OCI-LY1 (cell line): ENCODE data around the gene IWS1.

ENCODE experiments used
- H2AFZ ChIP-seq: fragments of 200-600 bp; sonication (generic), shearing (Covaris generic); 2 replicates; pipeline ENCODE4 v1.6.0; 2014; ENCODE audit warnings: antibody characterized with exemption, mild to moderate bottlenecking, low read length
- H3F3A ChIP-seq: fragments of 200-600 bp; sonication (generic), shearing (Covaris generic); 2 replicates; pipeline ENCODE4 v1.6.0; 2014; ENCODE audit warnings: mild to moderate bottlenecking, antibody characterized with exemption, low read length, moderate library complexity; ENCODE audit not compliant: insufficient read depth
- H3K27ac ChIP-seq: fragments of 200-600 bp; sonication (generic); 2 replicates; pipeline ENCODE4 v1.5.1; 2014; ENCODE audit warnings: low read length, mixed run types, mild to moderate bottlenecking, low read depth; ENCODE audit not compliant: poor library complexity, severe bottlenecking
- H3K27me3 ChIP-seq: fragments of 200-600 bp; sonication (generic); 2 replicates; pipeline ENCODE4 v1.6.0; 2014; ENCODE audit warnings: antibody characterized with exemption, mild to moderate bottlenecking, low read length, moderate library complexity; ENCODE audit not compliant: insufficient read depth
- H3K36me3 ChIP-seq: fragments of 200-600 bp; sonication (generic); 2 replicates; pipeline ENCODE4 v1.6.1; 2014; ENCODE audit warnings: mild to moderate bottlenecking, antibody characterized with exemption, low read length, moderate library complexity, mixed read lengths; ENCODE audit not compliant: insufficient read depth
- H3K4me1 ChIP-seq: fragments of 200-600 bp; sonication (generic); 2 replicates; pipeline ENCODE4 v1.5.1; 2014; ENCODE audit warnings: mild to moderate bottlenecking, low read length, moderate library complexity; ENCODE audit not compliant: insufficient read depth, severe bottlenecking
- H3K4me2 ChIP-seq: fragments of 200-600 bp; sonication (generic), shearing (Covaris generic); 2 replicates; pipeline ENCODE4 v1.6.1; 2014; ENCODE audit warnings: low read length
- H3K4me3 ChIP-seq: fragments of 200-600 bp; sonication (generic); 2 replicates; pipeline ENCODE4 v1.5.1; 2014; ENCODE audit warnings: low read length, low read depth, mild to moderate bottlenecking, mixed read lengths; ENCODE audit not compliant: poor library complexity, severe bottlenecking
- H3K79me2 ChIP-seq: fragments of 200-600 bp; shearing (Covaris generic); 2 replicates; pipeline ENCODE4 v1.6.1; 2016; ENCODE audit warnings: mixed run types, low read length, mixed read lengths; ENCODE audit not compliant: insufficient read depth
- H3K9ac ChIP-seq: fragments of 200-600 bp; sonication (generic), shearing (Covaris generic); 2 replicates; pipeline ENCODE4 v1.6.1; 2014; ENCODE audit warnings: mild to moderate bottlenecking, low read length, mixed read lengths
- H3K9me2 ChIP-seq: fragments of 200-600 bp; sonication (generic), shearing (Covaris generic); 2 replicates; pipeline ENCODE4 v1.6.1; 2014; ENCODE audit warnings: low read depth, mild to moderate bottlenecking, low read length, mixed read lengths
- H3K9me3 ChIP-seq: fragments of 200-600 bp; shearing (Covaris generic); 2 replicates; pipeline ENCODE4 v1.6.1; 2014; ENCODE audit warnings: low read length, mixed read lengths
- H4K20me1 ChIP-seq: fragments of 200-600 bp; sonication (generic), shearing (Covaris generic); 2 replicates; pipeline ENCODE4 v1.6.0; 2016; ENCODE audit warnings: mild to moderate bottlenecking, low read length; ENCODE audit not compliant: insufficient read depth
- CTCF ChIP-seq: fragments of 200-600 bp; sonication (generic), shearing (Covaris generic); IDR thresholded peaks from 2 replicates; pipeline ENCODE4 v1.5.1; 2017; ENCODE audit warnings: mild to moderate bottlenecking, antibody characterized with exemption, low read length, moderate library complexity, mixed read lengths
- EZH2 ChIP-seq: fragments of 200-600 bp; sonication (generic), shearing (Covaris generic); IDR thresholded peaks from 2 replicates; pipeline ENCODE4 v1.8.0; 2017; ENCODE audit warnings: borderline replicate concordance, mixed run types, mild to moderate bottlenecking, antibody characterized with exemption, low read length, moderate library complexity, mixed read lengths

The IWS1 gene

GRCh38 chr2:127574656-127575055, 48.4 kb upstream of the IWS1 start:
- no peak overlapping the region for H2AFZ ChIP-seq
- no peaks in the 10 kb centered on the region for H3K9me3 ChIP-seq
- no peaks in the 10 kb centered on the region for H3F3A ChIP-seq
- H3K36me3 ChIP-seq: no peaks in the 10 kb centered on the region
- TF ChIP-seq EZH2 (no peak), CTCF (no peak)
- no peaks in the 10 kb centered on the region for H3K79me2 ChIP-seq
- no peaks in the 10 kb centered on the region; the same call in 1 of the 2 replicates for H3K27me3 ChIP-seq
- no peak overlapping the region for H3K4me2 ChIP-seq
- H4K20me1 ChIP-seq: no peaks in the 10 kb centered on the region
- no peak overlapping the region for H3K4me3 ChIP-seq
- no peak overlapping the region for H3K9ac ChIP-seq
- H3K4me1 ChIP-seq: no peaks in the 10 kb centered on the region
- H3K9me2 ChIP-seq: no peaks in the 10 kb centered on the region
- H3K27ac ChIP-seq: no peak overlapping the region

GRCh38 chr2:127573771-127574170, 47.5 kb upstream of the IWS1 start:
- Histone ChIP-seq H3K4me3 (no peak overlapping the region), H3K4me1 (no peaks in the 10 kb centered on the region), H3K79me2 (no peaks in the 10 kb centered on the region), H3K4me2 (no peak overlapping the region), H3F3A (no peaks in the 10 kb centered on the region), H3K36me3 (no peaks in the 10 kb centered on the region), H3K9me3 (no peaks in the 10 kb centered on the region), H2AFZ (no peak overlapping the region), H3K27ac (no peak overlapping the region), H3K27me3 (no peaks in the 10 kb centered on the region; the same call in 1 of the 2 replicates), H3K9me2 (no peaks in the 10 kb centered on the region), H3K9ac (no peak overlapping the region), H4K20me1 (no peaks in the 10 kb centered on the region)
- TF ChIP-seq CTCF (no peak), EZH2 (no peak)

GRCh38 chr2:127573298-127573697, 47.0 kb upstream of the IWS1 start:
- H3K27ac ChIP-seq: no peak overlapping the region
- H4K20me1 ChIP-seq: no peaks in the 10 kb centered on the region
- no peaks in the 10 kb centered on the region for H3K79me2 ChIP-seq
- no peaks in the 10 kb centered on the region; the same call in 1 of the 2 replicates for H3K27me3 ChIP-seq
- H3K9ac ChIP-seq: no peak overlapping the region
- no peaks in the 10 kb centered on the region for H3F3A ChIP-seq
- H3K36me3 ChIP-seq: no peaks in the 10 kb centered on the region
- H2AFZ ChIP-seq: no peak overlapping the region
- no peaks in the 10 kb centered on the region for H3K9me2 ChIP-seq
- TF ChIP-seq CTCF (no peak), EZH2 (no peak)
- H3K9me3 ChIP-seq: no peaks in the 10 kb centered on the region
- no peaks in the 10 kb centered on the region for H3K4me1 ChIP-seq
- no peak overlapping the region for H3K4me3 ChIP-seq
- no peak overlapping the region for H3K4me2 ChIP-seq
